ENCODE results near the gene KRTAP5-1. TPM values are rescaled to one million over a fixed set of nuclear protein-coding genes. Genes with fewer than 3 reads are reported as not detected.

KRTAP5-1 gene
- polyA plus RNA-seq, 3 donors: not detected

DNA sequence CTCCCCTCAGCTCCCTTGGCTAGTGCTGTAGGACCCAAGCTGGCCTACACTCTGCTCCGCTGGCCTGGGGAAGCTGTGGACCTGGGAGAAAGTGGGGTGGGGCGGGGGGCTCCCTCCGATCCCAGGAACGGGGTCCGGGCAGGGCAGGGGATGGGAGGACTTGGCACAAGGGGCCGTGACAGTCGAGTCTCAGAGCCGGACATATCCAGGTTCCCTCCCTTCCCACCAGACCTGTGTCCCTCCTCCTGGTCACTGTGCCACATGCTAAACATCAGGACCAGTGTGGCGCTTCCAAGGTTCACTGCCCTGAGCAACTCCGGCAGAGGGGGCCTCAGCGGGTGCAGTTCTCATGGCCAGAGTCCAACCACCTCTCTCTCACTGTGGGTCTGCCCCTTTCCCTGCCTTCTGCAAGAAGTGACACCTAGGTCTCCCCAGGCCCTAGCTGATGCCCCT is 15.1 kb downstream of the KRTAP5-1 start:
- Mint-ChIP-seq H3K27me3 (ENCODE audit: low read depth in 3 of 3) (peaks cover 42 to 76% (median 52%) of the 10 kb centered on the region in 3 donors), H3K27ac (peak overlapping the region in 1 of 7 donors; percentile 35), H3K9me3 (peaks cover 0 to 9% (median 2%) of the 10 kb centered on the region in 7 donors), H3K36me3 (no peaks in the 10 kb centered on the region), H3K4me1 (no peaks in the 10 kb centered on the region), H3K4me3 (peak overlapping the region; percentile 20 to 70)
- peaks cover 6 to 24% of the 10 kb centered on the region in 2 donors for H3K4me1 ChIP-seq (ENCODE audit: control insufficient read depth in 1 of 2, insufficient read depth in 2 of 2, low read length in 2 of 2)
- H3K27me3 ChIP-seq (ENCODE audit: control insufficient read depth in 2 of 2, insufficient read depth in 2 of 2, low read length in 2 of 2): peaks cover 27 to 59% of the 10 kb centered on the region in 2 donors
- TF ChIP-seq, protein P1, sequence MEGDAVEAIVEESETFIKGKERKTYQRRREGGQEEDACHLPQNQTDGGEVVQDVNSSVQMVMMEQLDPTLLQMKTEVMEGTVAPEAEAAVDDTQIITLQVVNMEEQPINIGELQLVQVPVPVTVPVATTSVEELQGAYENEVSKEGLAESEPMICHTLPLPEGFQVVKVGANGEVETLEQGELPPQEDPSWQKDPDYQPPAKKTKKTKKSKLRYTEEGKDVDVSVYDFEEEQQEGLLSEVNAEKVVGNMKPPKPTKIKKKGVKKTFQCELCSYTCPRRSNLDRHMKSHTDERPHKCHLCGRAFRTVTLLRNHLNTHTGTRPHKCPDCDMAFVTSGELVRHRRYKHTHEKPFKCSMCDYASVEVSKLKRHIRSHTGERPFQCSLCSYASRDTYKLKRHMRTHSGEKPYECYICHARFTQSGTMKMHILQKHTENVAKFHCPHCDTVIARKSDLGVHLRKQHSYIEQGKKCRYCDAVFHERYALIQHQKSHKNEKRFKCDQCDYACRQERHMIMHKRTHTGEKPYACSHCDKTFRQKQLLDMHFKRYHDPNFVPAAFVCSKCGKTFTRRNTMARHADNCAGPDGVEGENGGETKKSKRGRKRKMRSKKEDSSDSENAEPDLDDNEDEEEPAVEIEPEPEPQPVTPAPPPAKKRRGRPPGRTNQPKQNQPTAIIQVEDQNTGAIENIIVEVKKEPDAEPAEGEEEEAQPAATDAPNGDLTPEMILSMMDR (IDR thresholded peaks at IDR 0.05): no peak
- H3K4me3 ChIP-seq (replicated peaks in 1 of 3; ENCODE audit: low read depth in 2 of 3, low read length in 3 of 3): no peak overlapping the region
- H3K79me2 ChIP-seq (ENCODE audit: insufficient read depth, low read length): no peaks in the 10 kb centered on the region
- 75% methylated on average over 6 of the region's 11 CpGs for WGBS (ENCODE audit: insufficient coverage)
- no peaks in the 10 kb centered on the region for H4K20me1 ChIP-seq (ENCODE audit: insufficient read depth, low read length)
- H3K9ac ChIP-seq (ENCODE audit: insufficient read depth, low read length, poor library complexity, severe bottlenecking): no peak overlapping the region
- H2AFZ ChIP-seq (ENCODE audit: insufficient read depth, low read depth, low read length, poor library complexity, severe bottlenecking): no peak overlapping the region
- no peaks in the 10 kb centered on the region for H3K36me3 ChIP-seq (replicated peaks in 1 of 2; ENCODE audit: control insufficient read depth in 1 of 2, insufficient read depth in 2 of 2, low read length in 2 of 2)
- no peak overlapping the region for H3K4me2 ChIP-seq (replicated peaks; ENCODE audit: extremely low read depth, low read length, poor library complexity, severe bottlenecking)
- intact Hi-C loops (cut with micrococcal nuclease): loop anchor here (5.0 to 10.0 kb wide), 3 partner anchors 258 to 368 kb away; no protein-coding TSS in a partner anchor
- H3K27ac ChIP-seq (ENCODE audit: low read depth in 1 of 2, low read length in 2 of 2): no peak overlapping the region
- H3K9me3 ChIP-seq (replicated peaks in 1 of 2; ENCODE audit: control insufficient read depth in 1 of 2, insufficient read depth in 1 of 2, low read length in 2 of 2): peaks cover 0 to 11% of the 10 kb centered on the region in 2 donors
- DNase-seq: no peak

DNA sequence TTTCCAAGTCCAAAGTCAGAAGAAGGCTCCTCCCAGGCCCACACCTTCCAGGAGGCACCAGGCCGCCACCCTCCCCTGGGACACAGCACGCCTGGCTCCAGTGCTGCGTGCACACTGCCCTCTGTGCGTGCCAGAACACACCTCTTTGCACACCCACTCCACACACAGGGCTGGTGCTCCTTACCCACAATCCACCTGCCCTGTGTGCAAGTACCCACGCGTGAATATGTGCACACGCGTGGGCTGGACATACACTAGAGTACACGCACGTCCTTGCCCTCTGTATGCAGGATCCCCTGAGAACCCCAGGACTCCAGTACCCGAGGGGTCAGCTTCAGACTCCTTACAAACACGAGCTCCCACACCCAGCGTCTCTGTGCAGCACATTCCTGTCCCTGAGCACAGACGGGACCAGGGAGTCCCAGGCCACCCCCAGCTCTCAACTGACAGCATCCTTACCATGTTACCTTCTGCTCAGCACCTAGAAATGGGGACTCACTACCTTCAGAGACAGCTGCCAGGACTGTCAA is 15.8 kb downstream of the KRTAP5-1 start:
- H3K36me3 ChIP-seq (replicated peaks in 1 of 2; ENCODE audit: control insufficient read depth in 1 of 2, insufficient read depth in 2 of 2, low read length in 2 of 2): no peaks in the 10 kb centered on the region
- H3K9ac ChIP-seq (ENCODE audit: insufficient read depth, low read length, poor library complexity, severe bottlenecking): no peak overlapping the region
- no peak overlapping the region for H3K4me3 ChIP-seq (replicated peaks in 1 of 3; ENCODE audit: low read depth in 2 of 3, low read length in 3 of 3)
- no peaks in the 10 kb centered on the region for H4K20me1 ChIP-seq (ENCODE audit: insufficient read depth, low read length)
- WGBS (ENCODE audit: insufficient coverage): 77% methylated on average over 12 of the region's 14 CpGs
- H3K27ac ChIP-seq (ENCODE audit: low read depth in 1 of 2, low read length in 2 of 2): no peak overlapping the region
- Mint-ChIP-seq H3K36me3 (no peaks in the 10 kb centered on the region), H3K27ac (peak overlapping the region in 1 of 7 donors; percentile 64), H3K27me3 (ENCODE audit: low read depth in 3 of 3) (peaks cover 38 to 76% (median 51%) of the 10 kb centered on the region in 3 donors), H3K4me1 (no peaks in the 10 kb centered on the region), H3K9me3 (peaks cover 0 to 9% (median 2%) of the 10 kb centered on the region in 7 donors), H3K4me3 (peak overlapping the region in 1 of 2 donors; percentile 46)
- H3K79me2 ChIP-seq (ENCODE audit: insufficient read depth, low read length): no peaks in the 10 kb centered on the region
- no peak overlapping the region for H3K4me2 ChIP-seq (replicated peaks; ENCODE audit: extremely low read depth, low read length, poor library complexity, severe bottlenecking)
- H3K4me1 ChIP-seq (ENCODE audit: control insufficient read depth in 1 of 2, insufficient read depth in 2 of 2, low read length in 2 of 2): peaks cover 5 to 20% of the 10 kb centered on the region in 2 donors
- H3K27me3 ChIP-seq (ENCODE audit: control insufficient read depth in 2 of 2, insufficient read depth in 2 of 2, low read length in 2 of 2): peaks cover 23 to 54% of the 10 kb centered on the region in 2 donors
- DNase-seq: no peak
- no peak overlapping the region for H2AFZ ChIP-seq (ENCODE audit: insufficient read depth, low read depth, low read length, poor library complexity, severe bottlenecking)
- TF ChIP-seq, protein P1 (IDR thresholded peaks at IDR 0.05): no peak
- intact Hi-C loops (cut with micrococcal nuclease): no loop called here
- H3K9me3 ChIP-seq (replicated peaks in 1 of 2; ENCODE audit: control insufficient read depth in 1 of 2, insufficient read depth in 1 of 2, low read length in 2 of 2): peaks cover 0 to 11% of the 10 kb centered on the region in 2 donors

All from CD14-positive monocyte (primary cell).